KOPT-K1 (cell line): ENCODE measurements around the gene VKORC1.

Experiments
- H3K27ac ChIP-seq: fragments of 200-600 bp; sonication (generic); 2 replicates; pipeline ENCODE4 v1.5.1; 2016; ENCODE audit warnings: antibody characterized with exemption, mild to moderate bottlenecking, low read depth, low read length; ENCODE audit not compliant: poor library complexity, severe bottlenecking
- H3K36me3 ChIP-seq: fragments of 200-600 bp; sonication (generic); 2 replicates; pipeline ENCODE4 v1.5.1; 2017; ENCODE audit warnings: antibody characterized with exemption, mild to moderate bottlenecking, low read length, moderate library complexity; ENCODE audit not compliant: insufficient read depth
- H3K9me3 ChIP-seq: fragments of 200-600 bp; sonication (generic); 2 replicates; pipeline ENCODE4 v1.5.1; 2017; ENCODE audit warnings: antibody characterized with exemption, low read length, mild to moderate bottlenecking; ENCODE audit not compliant: insufficient read depth, poor library complexity, severe bottlenecking

VKORC1 gene

GRCh38 chr16:31083081-31083480, 11.5 kb downstream of the VKORC1 start:
- peaks cover 98% of the 10 kb centered on the region for H3K36me3 ChIP-seq

GRCh38 chr16:31082368-31083045, 12.1 kb downstream of the VKORC1 start:
- Histone ChIP-seq H3K27ac (no peak overlapping the region), H3K9me3 (no peaks in the 10 kb centered on the region), H3K36me3 (peaks cover 98% of the 10 kb centered on the region)

More at GRCh38 chr16:31083081-31083480, 11.5 kb downstream of the VKORC1 start:
- no peak overlapping the region for H3K27ac ChIP-seq
- H3K9me3 ChIP-seq = no peaks in the 10 kb centered on the region

DNA sequence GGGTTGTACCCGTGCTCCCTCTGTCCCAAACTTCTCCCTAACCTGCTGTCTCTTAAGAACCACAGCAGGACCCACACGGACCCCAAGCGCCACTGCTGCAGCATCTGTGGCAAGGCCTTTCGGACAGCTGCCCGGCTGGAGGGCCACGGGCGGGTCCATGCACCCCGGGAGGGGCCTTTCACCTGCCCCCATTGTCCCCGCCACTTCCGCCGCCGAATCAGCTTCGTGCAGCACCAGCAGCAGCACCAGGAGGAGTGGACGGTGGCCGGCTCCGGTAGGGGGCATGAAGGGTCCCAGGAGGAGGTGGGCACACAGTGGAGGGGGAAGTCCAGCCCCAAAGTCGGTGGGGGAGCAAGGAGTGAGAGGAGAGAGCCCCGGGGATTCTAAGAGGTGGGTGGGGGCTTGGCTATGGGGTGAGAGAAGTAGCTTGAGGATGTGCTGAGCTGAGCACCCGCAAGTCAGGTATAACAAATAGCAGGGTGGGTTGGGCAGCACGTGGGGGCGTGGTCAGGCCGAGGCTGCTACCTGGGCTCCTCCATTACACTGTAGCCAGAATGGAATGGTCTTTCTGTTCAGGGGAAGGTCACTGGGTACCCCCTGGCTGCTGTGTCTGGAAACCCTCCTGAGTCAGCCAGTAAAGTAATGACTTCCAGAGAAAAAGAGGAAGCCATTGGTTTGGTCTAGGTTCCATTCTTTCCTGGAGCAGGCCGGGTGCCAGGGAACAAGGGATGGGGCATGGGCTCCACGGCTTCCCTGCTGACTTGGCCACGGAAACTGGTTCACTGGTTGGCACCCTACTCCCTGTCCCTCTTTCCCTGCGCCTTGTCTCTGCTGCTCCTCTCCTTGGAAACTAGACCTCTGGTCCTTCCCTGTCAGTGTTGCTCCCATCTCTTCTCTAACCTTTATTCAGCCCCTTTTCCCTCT, 12.9 kb downstream of the VKORC1 start:
- no peak overlapping the region for H3K27ac ChIP-seq
- peaks cover 98% of the 10 kb centered on the region for H3K36me3 ChIP-seq
- no peaks in the 10 kb centered on the region for H3K9me3 ChIP-seq

GRCh38 chr16:31080756-31081419, 13.7 kb downstream of the VKORC1 start:
- Histone ChIP-seq H3K27ac (no peak overlapping the region), H3K36me3 (peaks cover 98% of the 10 kb centered on the region), H3K9me3 (no peaks in the 10 kb centered on the region)

DNA sequence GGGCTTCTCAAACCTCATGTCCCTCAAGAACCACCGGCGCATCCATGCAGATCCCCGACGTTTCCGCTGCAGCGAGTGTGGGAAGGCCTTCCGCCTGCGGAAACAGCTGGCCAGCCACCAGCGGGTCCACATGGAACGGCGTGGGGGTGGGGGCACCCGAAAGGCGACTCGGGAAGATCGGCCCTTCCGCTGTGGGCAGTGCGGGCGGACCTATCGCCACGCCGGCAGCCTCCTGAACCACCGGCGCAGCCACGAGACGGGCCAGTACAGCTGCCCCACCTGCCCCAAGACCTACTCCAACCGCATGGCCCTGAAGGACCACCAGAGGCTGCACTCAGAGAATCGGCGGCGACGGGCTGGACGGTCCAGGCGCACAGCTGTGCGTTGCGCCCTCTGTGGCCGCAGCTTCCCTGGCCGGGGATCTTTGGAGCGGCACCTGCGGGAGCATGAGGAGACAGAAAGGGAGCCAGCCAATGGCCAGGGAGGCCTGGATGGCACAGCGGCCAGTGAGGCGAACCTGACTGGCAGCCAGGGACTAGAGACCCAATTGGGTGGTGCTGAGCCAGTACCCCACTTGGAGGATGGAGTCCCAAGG, 14.5 kb downstream of the VKORC1 start:
- Histone ChIP-seq H3K27ac (no peak overlapping the region), H3K9me3 (no peaks in the 10 kb centered on the region), H3K36me3 (peaks cover 94% of the 10 kb centered on the region)

DNA sequence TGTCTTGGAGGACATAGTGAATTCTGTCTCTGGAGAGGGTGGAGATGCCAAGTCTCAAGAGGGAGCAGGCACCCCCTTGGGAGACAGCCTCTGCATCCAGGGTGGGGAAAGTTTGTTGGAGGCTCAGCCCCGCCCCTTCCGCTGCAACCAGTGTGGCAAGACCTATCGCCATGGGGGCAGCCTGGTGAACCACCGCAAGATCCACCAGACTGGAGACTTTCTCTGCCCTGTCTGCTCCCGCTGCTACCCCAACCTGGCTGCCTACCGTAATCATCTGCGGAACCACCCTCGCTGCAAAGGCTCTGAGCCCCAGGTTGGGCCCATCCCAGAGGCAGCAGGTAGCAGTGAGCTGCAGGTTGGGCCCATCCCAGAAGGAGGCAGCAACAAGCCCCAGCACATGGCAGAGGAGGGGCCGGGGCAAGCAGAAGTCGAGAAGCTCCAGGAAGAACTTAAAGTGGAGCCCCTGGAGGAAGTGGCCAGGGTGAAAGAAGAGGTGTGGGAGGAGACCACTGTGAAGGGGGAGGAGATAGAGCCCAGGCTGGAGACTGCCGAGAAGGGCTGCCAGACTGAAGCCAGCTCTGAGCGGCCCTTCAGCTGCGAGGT, 15.2 kb downstream of the VKORC1 start:
- H3K9me3 ChIP-seq = no peaks in the 10 kb centered on the region
- H3K27ac ChIP-seq = no peak overlapping the region
- peaks cover 87% of the 10 kb centered on the region for H3K36me3 ChIP-seq

GRCh38 chr16:31078597-31079341, 15.8 kb downstream of the VKORC1 start:
- no peaks in the 10 kb centered on the region for H3K9me3 ChIP-seq
- H3K27ac ChIP-seq = no peak overlapping the region
- H3K36me3 ChIP-seq = peaks cover 82% of the 10 kb centered on the region

GRCh38 chr16:31077592-31078396, 16.8 kb downstream of the VKORC1 start:
- Histone ChIP-seq H3K9me3 (no peaks in the 10 kb centered on the region), H3K27ac (no peak overlapping the region), H3K36me3 (peaks cover 73% of the 10 kb centered on the region)

DNA sequence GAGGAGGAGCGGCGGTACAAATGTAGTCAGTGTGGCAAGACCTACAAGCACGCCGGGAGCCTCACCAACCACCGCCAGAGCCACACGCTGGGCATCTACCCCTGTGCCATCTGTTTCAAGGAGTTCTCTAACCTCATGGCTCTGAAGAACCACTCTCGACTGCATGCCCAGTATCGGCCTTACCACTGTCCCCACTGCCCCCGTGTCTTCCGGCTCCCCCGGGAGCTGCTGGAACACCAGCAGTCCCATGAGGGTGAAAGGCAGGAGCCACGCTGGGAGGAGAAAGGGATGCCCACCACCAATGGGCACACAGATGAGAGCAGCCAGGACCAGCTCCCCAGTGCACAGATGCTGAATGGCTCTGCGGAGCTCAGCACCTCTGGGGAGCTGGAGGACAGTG, 17.6 kb downstream of the VKORC1 start:
- no peaks in the 10 kb centered on the region for H3K9me3 ChIP-seq
- peaks cover 65% of the 10 kb centered on the region for H3K36me3 ChIP-seq
- no peak overlapping the region for H3K27ac ChIP-seq

GRCh38 chr16:31076319-31076718, 18.3 kb downstream of the VKORC1 start:
- Histone ChIP-seq H3K27ac (no peak overlapping the region), H3K9me3 (no peaks in the 10 kb centered on the region), H3K36me3 (peaks cover 58% of the 10 kb centered on the region)

- H3K36me3 ChIP-seq = peaks cover 43% of the 10 kb centered on the region
- no peaks in the 10 kb centered on the region for H3K9me3 ChIP-seq
- H3K27ac ChIP-seq = peak overlapping the region; percentile 94
Measured at GRCh38 chr16:31074814-31075183, 19.8 kb downstream of the VKORC1 start.

- Histone ChIP-seq H3K36me3 (peaks cover 37% of the 10 kb centered on the region), H3K9me3 (no peaks in the 10 kb centered on the region), H3K27ac (peak within 1 kb of the TSS; percentile 94)
Measured at GRCh38 chr16:31073970-31074813, 20.4 kb downstream of the VKORC1 start, which contains the start of the genes ZNF646 and ZNF668. Gene ZNF646, plus strand, starts transcription at chr16:31074422. Its CDS starts 1,903 bp downstream, at chr16:31076325. Gene ZNF668, minus strand, starts transcription at chr16:31074240. Its CDS starts 9,781 bp downstream, at chr16:31064459.
